Measurements from ENCODE around the gene CDC42EP5. TPM values are rescaled to one million over a fixed set of nuclear protein-coding genes. Genes with fewer than 3 reads are reported as not detected.

CDC42EP5 gene
- polyA plus RNA-seq, 1 donor = 29.2 TPM

Other genes with a start within 250 kb of the CDC42EP5 start
- 1.2 TPM for gene LILRA6, start 230.5 kb downstream of the CDC42EP5 start, polyA plus RNA-seq (ENCODE audit: insufficient read length)
- gene LILRB5, start 216.0 kb downstream of the CDC42EP5 start, polyA plus RNA-seq (ENCODE audit: insufficient read length) = 8.1 TPM
- 1.9 TPM for gene LILRB2, start 192.2 kb downstream of the CDC42EP5 start, polyA plus RNA-seq (ENCODE audit: insufficient read length)
- gene LILRA5, start 160.1 kb downstream of the CDC42EP5 start, polyA plus RNA-seq (ENCODE audit: insufficient read length) = 0.44 TPM
- not detected for gene LILRA4, start 134.1 kb downstream of the CDC42EP5 start, polyA plus RNA-seq (ENCODE audit: insufficient read length)
- 6.6 TPM for gene LAIR1, start 108.4 kb downstream of the CDC42EP5 start, polyA plus RNA-seq (ENCODE audit: insufficient read length)
- 3.9 TPM for gene TTYH1, start 57.8 kb downstream of the CDC42EP5 start, polyA plus RNA-seq (ENCODE audit: insufficient read length)
- 120 TPM for gene LENG8, start 24.1 kb downstream of the CDC42EP5 start, polyA plus RNA-seq (ENCODE audit: insufficient read length)
- gene LENG9, start 9.5 kb downstream of the CDC42EP5 start, polyA plus RNA-seq (ENCODE audit: insufficient read length) = 1.8 TPM
- not detected for gene LAIR2, start 29.5 kb upstream of the CDC42EP5 start, polyA plus RNA-seq (ENCODE audit: insufficient read length)
- gene LILRA2, start 100.5 kb upstream of the CDC42EP5 start, polyA plus RNA-seq (ENCODE audit: insufficient read length) = 0.81 TPM
- 0.46 TPM for gene LILRA1, start 120.3 kb upstream of the CDC42EP5 start, polyA plus RNA-seq (ENCODE audit: insufficient read length)
- 1.1 TPM for gene LILRB1, start 157.2 kb upstream of the CDC42EP5 start, polyA plus RNA-seq (ENCODE audit: insufficient read length)
- gene LILRB4, start 189.7 kb upstream of the CDC42EP5 start, polyA plus RNA-seq (ENCODE audit: insufficient read length) = 0.63 TPM